ENCODE results near the gene C5orf46. TPM values are rescaled to one million over a fixed set of nuclear protein-coding genes. Genes with fewer than 3 reads are reported as not detected.
"Not testable (repeated sequence)": the region's sequence is repeated elsewhere in the genome, so short reads cannot be mapped to it uniquely, and the experiment has no call there.

Gene C5orf46
- total RNA-seq = not detected

DNA sequence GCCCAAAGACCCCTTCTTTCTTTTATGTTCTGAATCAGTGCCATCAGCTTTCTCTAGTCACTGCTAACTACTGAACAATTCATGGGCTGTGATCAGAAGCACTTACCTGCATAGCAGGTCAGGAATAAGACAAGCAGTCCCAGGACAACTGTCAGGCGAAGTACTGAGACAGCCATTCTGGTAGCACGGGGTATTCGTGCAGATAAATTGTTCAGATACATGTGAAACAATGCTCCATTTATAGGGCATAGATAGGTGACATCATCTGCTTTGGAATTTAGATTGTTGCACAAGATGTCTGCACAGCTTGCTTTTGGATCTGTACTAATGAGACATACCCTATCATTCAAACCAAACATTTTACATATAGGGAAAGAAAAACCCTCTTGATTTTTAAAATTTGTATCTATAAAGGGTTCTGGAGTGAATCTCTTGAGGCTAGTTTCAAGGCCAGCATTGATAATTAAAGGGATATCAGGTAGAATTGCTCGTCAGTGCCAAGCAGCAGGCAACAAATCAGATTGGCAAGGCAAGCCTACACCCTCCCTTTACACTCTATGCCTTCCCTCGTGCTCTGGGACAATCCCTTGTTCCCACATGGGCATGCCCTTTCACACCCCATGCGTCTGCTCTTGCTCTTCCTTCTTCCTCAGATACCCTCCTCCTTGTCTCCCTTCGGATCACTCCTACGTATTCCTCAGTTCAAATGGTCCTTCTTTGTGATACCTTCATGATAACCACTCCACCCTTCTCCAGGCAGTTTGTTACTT is at the start of gene C5orf46:
TSS of gene C5orf46 (minus strand) at position 213 of the 770 bp plus-strand sequence. CDS start at position 176, 37 bp downstream.
- no peak within 1 kb of the TSS for H3K27ac ChIP-seq
- H3K27me3 ChIP-seq = no peaks in the 10 kb centered on the region
- H3K4me3 ChIP-seq = no peak within 1 kb of the TSS
- 60 to 64% methylated on average over 8 of the region's 8 CpGs for WGBS, 2 donors
- H3K36me3 ChIP-seq = no peaks in the 10 kb centered on the region
- H3K4me1 ChIP-seq = peaks cover 0 to 3% (median 0%) of the 10 kb centered on the region in 3 donors
- TF ChIP-seq POLR2A (IDR thresholded peaks at IDR 0.05) = no peak
- TF ChIP-seq, protein P1, sequence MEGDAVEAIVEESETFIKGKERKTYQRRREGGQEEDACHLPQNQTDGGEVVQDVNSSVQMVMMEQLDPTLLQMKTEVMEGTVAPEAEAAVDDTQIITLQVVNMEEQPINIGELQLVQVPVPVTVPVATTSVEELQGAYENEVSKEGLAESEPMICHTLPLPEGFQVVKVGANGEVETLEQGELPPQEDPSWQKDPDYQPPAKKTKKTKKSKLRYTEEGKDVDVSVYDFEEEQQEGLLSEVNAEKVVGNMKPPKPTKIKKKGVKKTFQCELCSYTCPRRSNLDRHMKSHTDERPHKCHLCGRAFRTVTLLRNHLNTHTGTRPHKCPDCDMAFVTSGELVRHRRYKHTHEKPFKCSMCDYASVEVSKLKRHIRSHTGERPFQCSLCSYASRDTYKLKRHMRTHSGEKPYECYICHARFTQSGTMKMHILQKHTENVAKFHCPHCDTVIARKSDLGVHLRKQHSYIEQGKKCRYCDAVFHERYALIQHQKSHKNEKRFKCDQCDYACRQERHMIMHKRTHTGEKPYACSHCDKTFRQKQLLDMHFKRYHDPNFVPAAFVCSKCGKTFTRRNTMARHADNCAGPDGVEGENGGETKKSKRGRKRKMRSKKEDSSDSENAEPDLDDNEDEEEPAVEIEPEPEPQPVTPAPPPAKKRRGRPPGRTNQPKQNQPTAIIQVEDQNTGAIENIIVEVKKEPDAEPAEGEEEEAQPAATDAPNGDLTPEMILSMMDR (IDR thresholded peaks at IDR 0.05) = no peak
- H3K9me3 ChIP-seq = no peaks in the 10 kb centered on the region
- no peak for DNase-seq
- intact Hi-C loops (cut with DNase I) = no loop called here

DNA sequence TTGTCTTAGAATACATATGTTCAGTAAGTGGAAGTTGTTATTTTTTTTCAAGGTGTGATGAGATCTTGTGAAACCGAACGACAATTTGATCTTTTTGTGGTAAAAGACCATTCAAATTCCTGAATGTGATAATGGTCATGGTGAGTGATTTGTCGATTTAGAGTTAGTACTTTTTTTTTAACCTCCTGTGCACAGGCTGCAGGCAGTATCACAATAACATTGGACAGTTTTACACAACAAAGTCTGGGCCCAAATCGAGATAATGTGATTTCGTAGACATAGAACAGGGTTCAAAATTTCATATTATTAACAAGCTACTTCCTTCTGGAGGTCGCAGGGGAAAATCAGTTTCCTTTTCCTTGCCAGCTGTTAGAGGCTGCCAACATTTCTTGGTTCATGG is 48.6 kb upstream of the C5orf46 start:
- no peaks in the 10 kb centered on the region for H3K27me3 ChIP-seq
- no peaks in the 10 kb centered on the region for H3K36me3 ChIP-seq
- H3K4me3 ChIP-seq = no peak overlapping the region
- 64 to 68% methylated on average over 6 of the region's 6 CpGs for WGBS, 2 donors
- H3K9me3 ChIP-seq = no peaks in the 10 kb centered on the region
- H3K27ac ChIP-seq = peak overlapping the region in 3 of 4 donors; percentile 69 to 83 (median 82)
- DNase-seq = no peak
- TF ChIP-seq, protein P1 (IDR thresholded peaks at IDR 0.05) = no peak
- no peak for TF ChIP-seq POLR2A (IDR thresholded peaks at IDR 0.05)
- H3K4me1 ChIP-seq = peaks cover 8 to 37% (median 10%) of the 10 kb centered on the region in 3 donors
- intact Hi-C loops (cut with DNase I) = no loop called here

DNA sequence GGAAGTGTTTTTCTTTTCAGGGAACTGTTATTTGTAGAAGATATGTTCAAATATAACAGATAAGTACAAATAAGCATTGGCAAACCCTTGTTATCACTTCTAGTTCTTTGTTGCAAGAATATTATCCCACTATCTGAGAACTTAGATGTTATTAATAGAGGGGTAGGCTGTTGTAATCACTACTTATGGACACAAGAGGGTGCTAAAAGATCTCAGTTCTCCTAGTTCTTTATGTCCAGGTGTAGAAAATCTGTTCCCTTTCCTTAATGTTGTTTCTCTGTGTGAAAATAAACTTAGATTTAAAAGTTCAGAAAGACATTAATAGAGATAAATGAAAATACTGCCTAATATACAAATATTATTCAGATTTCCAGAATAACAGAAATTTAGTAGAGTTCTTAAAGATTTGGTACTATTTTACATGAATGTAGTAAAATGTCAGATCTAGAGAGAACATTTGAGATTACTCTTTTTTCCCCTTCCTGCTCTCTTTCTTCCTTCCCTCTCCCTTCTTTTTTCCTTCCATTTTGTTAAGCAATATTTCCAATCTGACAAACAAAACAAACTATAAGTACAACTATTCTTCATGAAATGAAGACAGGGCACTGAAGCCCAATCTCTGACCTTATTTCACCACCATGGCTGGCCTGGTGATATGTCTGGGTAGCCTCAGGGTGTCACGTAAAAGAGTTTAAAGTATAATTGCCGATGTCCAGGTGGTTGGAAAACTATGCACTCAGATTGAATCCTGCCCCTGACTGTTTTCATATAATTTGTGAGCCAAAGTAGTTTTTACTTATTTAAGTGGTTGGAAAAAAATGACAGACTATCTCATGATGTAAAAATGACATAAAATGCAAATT is 43.6 kb upstream of the C5orf46 start:
- no peaks in the 10 kb centered on the region for H3K9me3 ChIP-seq
- intact Hi-C loops (cut with DNase I) = no loop called here
- peaks cover 0 to 12% (median 0%) of the 10 kb centered on the region in 3 donors for H3K4me1 ChIP-seq
- TF ChIP-seq, protein P1 (IDR thresholded peaks at IDR 0.05) = peak in 5 of 6 experiments; percentile 60 to 90 (median 80)
- TF ChIP-seq POLR2A (IDR thresholded peaks at IDR 0.05) = no peak
- H3K27ac ChIP-seq = peak overlapping the region in 1 of 4 donors; percentile 11
- WGBS, 2 donors = 53 to 54% methylated on average over 2 of the region's 2 CpGs
- H3K27me3 ChIP-seq = no peaks in the 10 kb centered on the region
- no peaks in the 10 kb centered on the region for H3K36me3 ChIP-seq
- H3K4me3 ChIP-seq = no peak overlapping the region
- DNase-seq = no peak

DNA sequence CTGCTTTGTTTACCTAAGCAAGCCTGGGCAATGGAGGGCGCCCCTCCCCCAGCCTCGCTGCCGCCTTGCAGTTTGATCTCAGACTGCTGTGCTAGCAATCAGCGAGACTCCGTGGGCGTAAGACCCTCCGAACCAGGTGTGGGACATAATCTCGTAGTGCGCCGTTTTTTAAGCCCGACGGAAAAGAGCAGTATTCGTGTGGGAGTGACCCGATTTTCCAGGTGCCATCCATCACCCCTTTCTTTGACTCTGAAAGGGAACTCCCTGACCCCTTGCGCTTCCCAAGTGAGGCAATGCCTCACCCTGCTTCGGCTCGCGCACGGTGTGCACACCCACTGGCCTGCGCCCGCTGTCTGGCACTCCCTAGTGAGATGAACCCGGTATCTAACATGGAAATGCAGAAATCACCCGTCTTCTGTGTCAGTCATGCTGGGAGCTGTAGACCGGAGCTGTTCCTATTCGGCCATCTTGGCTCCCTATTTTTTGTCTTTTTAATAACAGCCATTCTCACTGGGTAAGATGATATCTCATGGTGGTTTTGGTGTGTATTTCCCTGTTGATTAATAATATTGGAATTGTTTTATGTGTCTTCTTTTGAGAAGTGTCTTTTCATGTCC is 40.4 kb upstream of the C5orf46 start:
- peaks cover 0 to 11% (median 0%) of the 10 kb centered on the region in 3 donors for H3K4me1 ChIP-seq
- H3K4me3 ChIP-seq; H3K27ac ChIP-seq; H3K36me3 ChIP-seq; H3K9me3 ChIP-seq; DNase-seq; intact Hi-C loops (cut with DNase I); H3K27me3 ChIP-seq: not testable (repeated sequence)
- WGBS, 2 donors = 90 to 91% methylated on average over 25 of the region's 25 CpGs

DNA sequence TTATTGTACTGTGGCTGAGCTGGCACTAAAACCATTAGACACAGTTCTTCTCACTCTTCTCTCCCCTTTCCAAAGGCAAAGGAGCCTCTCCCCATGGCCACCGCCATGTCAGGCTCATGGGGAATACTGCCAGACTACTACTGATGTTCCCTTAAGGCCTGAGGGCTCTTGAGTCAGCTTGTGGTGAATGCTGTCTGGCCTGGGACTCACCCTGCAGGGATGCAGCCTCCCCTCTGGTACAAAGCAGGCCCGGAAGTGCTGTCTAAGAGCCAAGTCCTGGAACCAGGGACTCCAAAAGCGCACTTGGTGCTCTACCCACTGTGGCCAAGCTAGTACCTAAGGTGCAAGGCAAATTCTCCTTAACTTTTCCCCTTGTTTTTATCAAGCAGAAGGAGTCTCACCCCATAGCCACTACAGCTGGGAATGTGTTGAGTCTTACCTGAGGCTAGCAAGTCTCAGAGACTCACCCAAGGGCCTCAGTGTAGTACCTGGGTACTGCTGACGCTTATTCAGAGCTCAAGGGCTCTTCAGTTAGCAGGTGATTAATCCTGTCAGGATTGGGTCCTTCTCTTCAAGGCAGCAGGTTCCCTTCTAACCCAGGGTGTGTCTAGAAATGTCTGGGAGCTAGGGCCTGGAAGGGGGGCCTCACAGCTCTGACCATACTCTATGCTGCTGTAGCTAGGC is 33.2 kb upstream of the C5orf46 start:
- H3K27me3 ChIP-seq = no peaks in the 10 kb centered on the region
- intact Hi-C loops (cut with DNase I) = loop anchor here (10.0 kb wide), 2 partner anchors 55 to 85 kb away; no protein-coding TSS in a partner anchor
- no peak for TF ChIP-seq POLR2A (IDR thresholded peaks at IDR 0.05)
- TF ChIP-seq, protein P1 (IDR thresholded peaks at IDR 0.05) = no peak
- H3K4me1 ChIP-seq = peaks cover 0 to 14% (median 0%) of the 10 kb centered on the region in 3 donors
- H3K4me3 ChIP-seq = no peak overlapping the region
- H3K9me3 ChIP-seq = no peaks in the 10 kb centered on the region
- H3K36me3 ChIP-seq = no peaks in the 10 kb centered on the region
- no peak for DNase-seq
- WGBS, 2 donors = 50 to 65% methylated on average over 1 to 2 of the region's 4 CpGs
- H3K27ac ChIP-seq = no peak overlapping the region

All from esophagus squamous epithelium (tissue), 5 donors.